ENCODE measurements around the gene CD28.

- no peak for TF ChIP-seq CTCF (IDR thresholded peaks at IDR 0.05; ENCODE audit: borderline replicate concordance, extremely low read depth, low read length, poor library complexity, severe bottlenecking)
- no peak for TF ChIP-seq EZH2 (IDR thresholded peaks at IDR 0.05; ENCODE audit: borderline replicate concordance, low read depth, low read length, severe bottlenecking)
Observed at GRCh38 chr2:203688798-203689197, 17.6 kb upstream of the CD28 start.

All from DND-41 (cell line).